ENCODE measurements around the gene FLRT1.

FLRT1 gene

GRCh38 chr11:64057890-64058289 is 22.2 kb downstream of the FLRT1 start:
- Histone ChIP-seq H3K4me1 (ENCODE audit: control insufficient read depth in 1 of 2, insufficient read depth in 1 of 2, low read depth in 1 of 2, low read length in 1 of 2) (peaks cover 10 to 12% of the 10 kb centered on the region in 2 experiments), H3K36me3 (no peaks in the 10 kb centered on the region)
- TF ChIP-seq CTCF (IDR thresholded peaks at IDR 0.05): no peak

GRCh38 chr11:64058494-64058893 is 22.8 kb downstream of the FLRT1 start:
- no peak for TF ChIP-seq CTCF (IDR thresholded peaks at IDR 0.05)
- H3K4me1 ChIP-seq (ENCODE audit: control insufficient read depth in 1 of 2, insufficient read depth in 1 of 2, low read depth in 1 of 2, low read length in 1 of 2): peaks cover 10 to 12% of the 10 kb centered on the region in 2 experiments
- H3K27ac ChIP-seq: no peak overlapping the region
- peaks cover 58% of the 10 kb centered on the region for H3K27me3 ChIP-seq
- no peaks in the 10 kb centered on the region for H3K36me3 ChIP-seq
- H3K9me3 ChIP-seq: no peaks in the 10 kb centered on the region
- H3K4me3 ChIP-seq (ENCODE audit: low read depth in 1 of 2, low read length in 1 of 2): no peak overlapping the region

More at GRCh38 chr11:64057890-64058289, 22.2 kb downstream of the FLRT1 start:
- H3K9me3 ChIP-seq: no peaks in the 10 kb centered on the region
- H3K4me3 ChIP-seq (ENCODE audit: low read depth in 1 of 2, low read length in 1 of 2): no peak overlapping the region
- peaks cover 52% of the 10 kb centered on the region for H3K27me3 ChIP-seq
- no peak overlapping the region for H3K27ac ChIP-seq

- Histone ChIP-seq H3K9me3 (no peaks in the 10 kb centered on the region), H3K4me1 (ENCODE audit: control insufficient read depth in 1 of 2, insufficient read depth in 1 of 2, low read depth in 1 of 2, low read length in 1 of 2) (peaks cover 10 to 12% of the 10 kb centered on the region in 2 experiments), H3K36me3 (no peaks in the 10 kb centered on the region), H3K27ac (no peak overlapping the region), H3K4me3 (ENCODE audit: low read depth in 1 of 2, low read length in 1 of 2) (no peak overlapping the region), H3K27me3 (peaks cover 61% of the 10 kb centered on the region)
- TF ChIP-seq CTCF (IDR thresholded peaks at IDR 0.05): no peak
Measured at GRCh38 chr11:64059339-64060140, 23.8 kb downstream of the FLRT1 start.

- Histone ChIP-seq H3K4me3 (ENCODE audit: low read depth in 1 of 2, low read length in 1 of 2) (peak overlapping the region; percentile 24 to 31), H3K27me3 (peaks cover 61% of the 10 kb centered on the region), H3K9me3 (no peaks in the 10 kb centered on the region)
Measured at GRCh38 chr11:64060263-64060860, 24.6 kb downstream of the FLRT1 start.

GRCh38 chr11:64060861-64061444 is 25.2 kb downstream of the FLRT1 start:
- Histone ChIP-seq H3K27me3 (peaks cover 61% of the 10 kb centered on the region), H3K9me3 (no peaks in the 10 kb centered on the region), H3K36me3 (no peaks in the 10 kb centered on the region), H3K4me3 (ENCODE audit: low read depth in 1 of 2, low read length in 1 of 2) (peak overlapping the region; percentile 24 to 31), H3K4me1 (ENCODE audit: control insufficient read depth in 1 of 2, insufficient read depth in 1 of 2, low read depth in 1 of 2, low read length in 1 of 2) (peaks cover 10 to 12% of the 10 kb centered on the region in 2 experiments), H3K27ac (no peak overlapping the region)
- TF ChIP-seq CTCF (IDR thresholded peaks at IDR 0.05): no peak

More at GRCh38 chr11:64060263-64060860, 24.6 kb downstream of the FLRT1 start:
- no peaks in the 10 kb centered on the region for H3K36me3 ChIP-seq
- no peak for TF ChIP-seq CTCF (IDR thresholded peaks at IDR 0.05)
- H3K27ac ChIP-seq: no peak overlapping the region
- H3K4me1 ChIP-seq (ENCODE audit: control insufficient read depth in 1 of 2, insufficient read depth in 1 of 2, low read depth in 1 of 2, low read length in 1 of 2): peaks cover 10 to 12% of the 10 kb centered on the region in 2 experiments

All from neutrophil (primary cell).